Effector CD4-positive, alpha-beta T cell (primary cell): Measurements from ENCODE around the gene AGPAT4.
"Not testable (repeated sequence)": the region's sequence is repeated elsewhere in the genome, so short reads cannot be mapped to it uniquely, and the experiment has no call there.

Experiments
- DNase-seq: peaks from one replicate; pipeline ENCODE4 v3.0.0-alpha.2; 2020

Gene AGPAT4

DNA sequence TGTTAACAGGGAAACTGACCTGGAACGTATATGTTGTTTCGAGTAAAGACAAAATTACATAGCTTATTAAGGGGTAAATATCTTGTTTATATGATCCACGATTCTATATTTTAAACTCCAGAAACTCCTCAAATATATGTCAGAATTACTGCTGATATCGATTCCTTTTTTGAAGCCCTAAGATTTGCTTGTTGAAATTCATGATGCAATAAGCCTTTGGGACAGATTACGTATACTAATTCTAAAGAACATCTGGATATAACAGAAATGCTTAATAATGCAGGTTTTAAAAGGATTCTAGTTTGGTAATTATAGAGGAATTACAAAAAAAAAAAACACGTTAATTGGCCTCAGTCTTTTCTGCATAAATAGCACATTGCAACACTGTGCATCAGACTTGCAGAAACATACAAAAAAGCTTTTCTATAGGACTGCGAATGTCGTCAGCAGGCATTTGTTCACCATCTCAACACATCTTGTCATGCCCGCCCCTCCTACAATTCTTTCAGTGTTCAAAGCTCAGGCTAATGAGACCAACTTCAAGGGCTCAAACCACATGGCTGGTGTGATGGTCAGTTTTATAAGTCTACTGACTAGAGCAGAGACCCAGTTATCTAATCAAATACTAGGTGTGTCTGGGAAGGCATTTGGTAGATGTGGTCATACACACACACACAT, 74.9 kb downstream of the AGPAT4 start:
- DNase-seq = no peak

DNA sequence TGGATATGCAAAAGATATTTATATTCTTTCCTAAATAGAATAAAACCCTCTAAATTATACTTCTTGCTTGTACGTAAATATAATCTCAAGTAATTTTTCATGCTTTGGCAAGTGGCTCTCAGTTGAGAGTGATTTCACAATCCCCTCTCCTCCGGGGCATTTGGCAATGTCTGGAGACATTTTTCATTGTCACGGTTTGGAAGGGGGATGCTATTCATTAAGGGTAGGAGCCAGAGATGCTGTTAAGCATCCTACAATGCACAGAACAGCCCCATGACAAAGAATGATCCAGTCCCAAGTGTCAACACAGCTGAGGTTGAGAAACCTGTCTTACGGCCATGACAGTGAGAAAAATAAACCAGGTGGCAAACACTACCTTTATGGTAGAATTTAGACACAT, 75.7 kb downstream of the AGPAT4 start:
- DNase-seq = no peak

DNA sequence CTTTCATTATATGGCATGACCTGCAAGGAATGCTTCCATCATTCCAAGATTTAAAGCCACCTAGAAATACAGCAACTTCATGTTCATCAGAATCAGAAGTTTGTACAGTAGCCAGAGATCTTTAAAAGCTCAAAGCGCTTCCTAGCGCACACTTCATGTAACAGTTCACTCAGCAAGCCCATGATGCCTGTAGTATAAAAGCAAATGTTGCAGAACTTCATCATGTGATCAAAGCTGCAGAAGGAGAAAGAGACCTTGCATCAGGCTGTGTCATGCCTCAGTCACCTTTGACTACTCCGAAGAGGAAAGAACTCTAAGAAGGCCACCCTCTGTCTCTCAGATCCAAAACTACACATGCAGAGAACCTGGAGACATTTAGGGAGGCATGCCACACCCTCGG, 78.5 kb downstream of the AGPAT4 start:
- DNase-seq = no peak

DNA sequence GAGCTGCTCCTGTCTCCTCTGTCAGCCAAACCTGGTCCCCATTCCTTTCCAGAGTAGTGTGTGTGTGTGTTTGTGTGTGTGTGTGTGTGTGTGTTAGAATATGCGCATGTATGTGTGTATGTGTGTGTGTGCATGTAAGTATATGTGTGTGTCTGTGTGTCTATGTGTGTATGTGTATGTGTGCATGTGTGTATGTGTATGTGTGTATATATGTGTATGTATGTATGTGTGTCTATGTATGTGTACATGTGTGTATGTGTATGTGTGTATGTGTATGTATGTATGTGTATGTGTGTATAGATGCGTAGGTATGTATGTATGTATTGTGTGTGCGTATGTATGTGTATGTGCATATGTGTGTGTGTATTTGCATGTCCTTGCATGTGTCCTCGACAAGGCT, 79.5 kb downstream of the AGPAT4 start:
- no peak for DNase-seq

DNA sequence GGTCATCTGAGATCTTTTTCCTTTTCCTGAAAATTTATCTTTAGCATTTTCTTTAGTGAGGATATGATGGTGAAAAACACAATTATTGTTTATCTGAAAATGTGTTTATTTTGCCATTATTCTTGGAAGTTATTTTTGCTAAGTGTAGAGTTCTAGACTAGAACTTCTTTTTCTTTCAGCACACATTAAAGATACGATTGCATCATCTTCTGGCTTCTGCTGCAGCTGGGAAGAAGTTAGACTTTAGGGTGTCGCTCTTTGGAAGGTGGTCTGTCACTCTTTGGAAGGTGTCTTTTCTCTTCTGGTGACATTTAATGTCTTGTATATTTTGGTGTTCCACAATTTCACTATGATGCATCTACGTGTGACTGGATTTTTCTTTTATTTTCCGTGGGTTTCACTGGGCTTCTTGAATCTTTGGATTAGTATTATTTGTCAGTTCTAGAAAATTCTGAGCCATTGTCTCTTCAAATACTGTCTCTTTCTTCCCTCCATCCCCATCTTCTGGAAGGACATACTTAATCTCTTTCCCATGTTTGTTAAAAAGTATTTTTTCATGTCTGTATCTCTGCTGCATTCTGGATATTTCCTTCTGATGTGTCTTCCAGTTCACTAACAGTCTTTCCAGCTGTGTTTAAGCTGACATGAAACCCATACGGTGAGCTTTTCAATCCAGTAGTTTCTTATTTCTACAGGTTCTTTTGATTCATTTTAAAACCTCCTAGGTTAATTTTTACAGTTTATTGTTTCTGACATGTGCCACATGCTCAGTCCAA, 81.0 kb downstream of the AGPAT4 start:
- no peak for DNase-seq

DNA sequence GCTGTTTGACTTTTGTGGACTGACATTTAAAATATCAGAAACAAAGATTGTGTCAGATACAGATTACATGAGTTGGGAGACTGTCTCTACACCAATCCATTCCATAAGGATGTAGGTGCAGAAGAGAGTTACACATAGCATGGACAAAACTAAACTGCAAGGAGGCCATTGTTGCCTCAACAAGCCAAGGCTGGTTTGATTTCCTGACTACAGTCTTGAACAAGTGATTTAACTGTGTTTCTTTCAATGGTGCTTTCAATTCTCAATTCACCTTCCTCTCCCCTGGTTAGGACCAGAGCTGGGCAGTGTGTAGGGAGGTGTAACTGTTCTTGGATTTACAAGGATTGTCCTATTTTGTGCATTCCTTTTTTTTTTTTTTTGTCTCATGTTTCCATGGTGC, 82.2 kb downstream of the AGPAT4 start:
- no peak for DNase-seq

DNA sequence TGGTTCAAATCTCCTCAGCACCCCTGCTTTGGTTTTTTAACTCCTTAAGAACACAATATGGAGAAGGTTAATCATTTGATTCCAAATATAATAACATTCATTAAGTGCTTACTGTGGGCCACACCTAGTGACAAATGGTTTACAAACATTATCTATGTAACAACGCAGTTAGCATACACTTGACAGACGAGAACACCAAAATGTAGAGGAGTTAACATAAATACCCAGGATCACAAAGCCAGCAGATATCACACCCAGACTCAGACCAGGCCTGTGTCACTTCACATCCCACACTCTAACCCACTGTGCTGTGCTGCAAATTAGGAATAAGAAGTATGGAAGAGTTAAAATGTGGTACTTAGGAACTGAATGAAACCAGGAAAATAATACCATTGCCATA, 82.9 kb downstream of the AGPAT4 start:
- DNase-seq = no peak

DNA sequence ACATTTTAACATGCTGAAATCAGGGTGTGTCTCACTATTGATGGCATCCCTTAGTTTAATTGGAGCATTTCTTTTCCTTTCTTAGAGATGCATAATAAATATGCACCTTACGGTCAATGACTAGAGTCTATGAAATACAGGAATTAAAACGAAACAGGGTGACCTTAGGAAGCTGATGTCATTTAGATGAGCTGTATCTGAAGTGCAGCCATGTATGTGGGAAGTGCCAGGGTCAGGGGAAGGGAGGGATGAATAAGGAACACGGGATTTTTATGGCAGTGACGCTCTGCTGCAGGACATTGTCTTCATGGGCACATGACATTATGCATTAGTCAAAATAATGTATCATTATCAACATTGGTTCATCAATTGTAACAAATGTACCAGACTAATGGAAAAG, 84.0 kb downstream of the AGPAT4 start:
- no peak for DNase-seq

DNA sequence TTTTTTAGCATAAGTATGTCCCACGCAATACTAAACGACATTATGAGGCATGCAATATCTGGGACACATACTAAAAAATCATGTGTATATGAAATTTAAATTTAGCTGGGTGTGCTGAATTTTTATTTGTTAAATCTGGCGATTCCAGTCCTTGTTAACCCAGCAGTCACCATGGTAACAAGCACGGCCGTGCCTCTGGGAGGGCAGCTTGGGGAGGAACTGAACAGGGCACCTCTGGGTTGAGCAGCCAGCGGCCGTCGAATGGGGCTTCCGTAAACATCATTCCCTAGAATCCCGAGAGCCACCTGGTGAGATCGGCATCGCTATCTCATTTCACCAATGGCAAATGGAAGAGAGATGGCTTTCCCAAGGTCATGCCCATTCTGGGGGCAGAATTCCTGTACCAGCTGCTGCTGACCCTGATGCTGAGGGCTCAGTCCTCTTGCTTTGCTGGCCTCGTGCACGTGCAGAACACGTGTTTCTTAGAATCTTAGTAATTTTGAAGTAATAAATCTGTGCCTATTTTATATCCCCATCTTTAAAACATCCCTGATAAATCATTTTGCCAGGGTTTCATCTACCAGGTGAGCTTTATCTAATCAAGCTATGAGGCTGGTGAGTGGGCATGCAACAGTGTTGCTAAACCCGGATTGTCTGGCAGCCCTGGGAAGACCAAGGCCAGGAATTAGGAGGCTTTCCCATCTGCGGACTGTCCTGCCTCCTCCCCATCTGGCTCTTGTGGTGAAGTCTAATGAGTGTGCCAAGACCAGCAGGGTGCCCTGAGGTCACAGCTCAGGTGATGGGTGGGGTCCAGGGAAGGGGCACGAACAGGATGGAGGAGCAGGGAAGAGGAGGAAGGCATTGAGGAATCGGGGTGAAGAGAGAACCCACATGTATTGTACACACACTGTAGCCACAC, 85.1 kb downstream of the AGPAT4 start:
- no peak for DNase-seq

DNA sequence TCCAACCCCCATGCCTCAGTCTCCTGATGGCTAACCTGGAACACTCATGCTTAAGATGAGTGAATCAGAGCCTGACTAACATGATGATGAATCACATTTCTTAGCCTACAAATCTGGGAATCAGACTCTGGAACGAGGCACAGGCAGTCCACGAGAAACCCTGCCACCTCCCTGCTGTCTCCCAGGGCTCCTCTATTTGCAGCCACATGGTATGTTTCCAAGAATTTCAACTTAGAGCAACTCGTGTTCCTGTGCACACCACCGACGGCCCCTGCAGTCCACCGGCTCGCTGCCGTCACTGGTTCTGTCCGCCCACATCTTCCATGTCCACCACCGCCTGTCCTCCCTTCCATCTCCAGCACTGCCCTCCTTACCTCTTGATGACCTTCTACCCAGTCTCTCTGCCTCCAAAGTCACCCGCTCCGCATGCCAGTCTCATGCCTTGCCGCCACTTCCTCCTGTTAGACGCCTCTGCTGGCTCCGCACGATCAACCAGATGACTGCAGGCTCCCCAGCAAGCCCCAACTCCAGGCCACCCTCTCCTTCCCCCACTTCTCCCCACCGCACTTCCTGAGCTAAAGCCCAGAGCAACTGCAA, 87.6 kb downstream of the AGPAT4 start:
- DNase-seq = no peak

DNA sequence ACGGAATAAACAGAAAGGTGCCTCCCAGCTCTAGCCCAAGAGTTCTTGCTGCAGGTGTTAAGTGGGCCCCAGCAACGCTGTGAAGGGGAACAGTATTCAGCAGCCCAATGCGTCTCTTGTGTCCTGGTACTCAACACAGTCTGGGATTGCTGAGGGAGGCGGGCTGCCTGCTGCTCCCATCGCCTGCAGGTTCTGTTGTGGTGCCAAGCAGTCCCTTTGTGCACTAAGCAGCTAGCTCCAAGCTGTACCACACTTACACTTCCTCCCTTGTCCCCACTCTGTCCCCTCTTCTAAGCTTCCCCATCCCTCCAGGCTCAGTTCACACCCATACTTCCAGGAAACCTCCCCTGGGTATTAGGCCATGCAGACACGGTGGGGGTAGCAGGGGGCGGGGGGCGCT, 92.7 kb downstream of the AGPAT4 start:
- DNase-seq = no peak

DNA sequence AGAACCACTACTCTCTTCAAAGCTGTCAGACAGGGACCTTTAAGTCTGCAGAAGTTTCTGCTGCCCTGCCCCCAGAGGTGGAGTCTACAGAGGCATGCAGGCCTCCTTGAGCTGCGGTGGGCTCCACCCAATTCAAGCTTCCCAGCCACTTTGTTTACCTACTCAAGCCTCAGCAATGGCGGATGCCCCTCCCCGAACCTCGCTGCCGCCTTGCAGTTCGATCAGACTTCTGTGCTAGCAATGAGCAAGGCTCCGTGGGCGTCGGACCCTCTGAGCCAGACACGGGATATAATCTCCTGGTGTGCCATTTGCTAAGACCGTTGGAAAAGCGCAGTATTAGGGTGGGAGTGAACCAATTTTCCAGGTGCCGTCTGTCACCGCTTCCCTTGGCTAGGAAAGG, 95.7 kb downstream of the AGPAT4 start:
- not testable (repeated sequence) for DNase-seq

DNA sequence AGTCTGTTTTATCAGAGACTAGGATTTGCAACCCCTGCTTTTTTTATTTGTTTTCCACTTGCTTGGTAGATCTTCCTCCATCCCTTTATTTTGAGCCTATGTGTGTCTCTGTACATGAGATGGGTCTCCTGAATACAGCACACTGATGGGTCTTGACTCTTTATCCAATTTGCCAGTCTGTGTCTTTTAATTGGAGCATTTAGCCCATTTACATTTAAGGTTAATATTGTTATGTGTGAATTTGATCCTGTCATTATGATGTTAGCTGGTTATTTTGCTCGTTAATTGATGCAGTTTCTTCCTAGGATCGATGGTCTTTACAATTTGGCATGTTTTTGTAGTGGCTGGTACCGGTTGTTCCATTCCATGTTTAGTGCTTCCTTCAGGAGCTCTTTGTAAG, 97.4 kb downstream of the AGPAT4 start:
- not testable (repeated sequence) for DNase-seq

DNA sequence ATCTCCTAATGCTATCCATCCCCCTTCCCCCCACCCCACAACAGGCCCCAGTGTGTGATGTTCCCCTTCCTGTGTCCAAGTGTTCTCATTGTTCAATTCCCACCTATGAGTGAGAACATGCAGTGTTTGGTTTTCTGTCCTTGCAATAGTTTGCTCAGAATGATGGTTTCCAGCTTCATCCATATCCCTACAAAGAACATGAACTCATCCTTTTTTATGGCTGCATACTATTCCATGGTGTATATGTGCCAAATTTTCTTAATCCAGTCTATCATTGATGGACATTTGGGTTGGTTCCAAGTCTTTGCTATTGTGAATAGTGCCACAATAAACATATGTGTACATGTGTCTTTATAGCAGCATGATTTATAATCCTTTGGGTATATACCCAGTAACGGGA, 101.1 kb downstream of the AGPAT4 start:
- DNase-seq = not testable (repeated sequence)

DNA sequence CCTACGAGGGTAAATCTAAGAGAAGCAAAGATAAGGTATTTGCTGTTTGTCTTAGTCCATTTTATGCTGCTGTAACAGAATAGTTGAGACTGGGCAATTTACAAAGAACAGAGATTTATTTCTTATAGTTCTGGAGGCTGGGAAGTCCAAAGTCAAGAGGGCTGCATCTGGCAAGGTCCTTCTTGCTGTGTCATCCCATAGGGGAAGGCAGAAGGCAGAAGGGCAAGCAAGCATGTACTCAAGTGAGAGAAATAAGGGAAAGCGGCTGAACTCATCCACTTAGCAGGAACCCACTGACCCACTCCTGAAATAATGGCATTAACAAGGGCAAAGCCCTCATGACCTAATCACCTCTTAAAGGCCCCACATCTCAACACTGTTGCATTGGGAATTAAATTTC, 102.7 kb downstream of the AGPAT4 start:
- DNase-seq = no peak

DNA sequence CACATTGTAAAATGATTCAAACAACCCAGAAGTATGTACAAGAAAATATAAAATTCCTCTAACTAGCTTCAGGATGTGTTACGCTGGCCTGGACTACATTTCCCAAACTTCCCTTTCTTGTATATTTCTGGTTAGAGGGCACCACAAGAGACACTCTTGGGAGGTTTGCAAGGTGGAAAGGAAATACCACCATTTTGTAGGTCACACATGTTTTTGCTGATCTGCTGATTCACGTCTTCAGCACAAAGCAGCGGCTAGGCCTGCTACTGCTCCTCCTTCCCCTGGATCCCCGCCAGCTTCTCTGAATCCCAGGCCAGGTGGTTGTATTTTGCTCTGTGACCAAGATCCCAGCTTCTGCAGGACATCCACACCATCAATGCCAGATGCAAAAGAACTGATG, 104.2 kb downstream of the AGPAT4 start:
- DNase-seq = no peak

DNA sequence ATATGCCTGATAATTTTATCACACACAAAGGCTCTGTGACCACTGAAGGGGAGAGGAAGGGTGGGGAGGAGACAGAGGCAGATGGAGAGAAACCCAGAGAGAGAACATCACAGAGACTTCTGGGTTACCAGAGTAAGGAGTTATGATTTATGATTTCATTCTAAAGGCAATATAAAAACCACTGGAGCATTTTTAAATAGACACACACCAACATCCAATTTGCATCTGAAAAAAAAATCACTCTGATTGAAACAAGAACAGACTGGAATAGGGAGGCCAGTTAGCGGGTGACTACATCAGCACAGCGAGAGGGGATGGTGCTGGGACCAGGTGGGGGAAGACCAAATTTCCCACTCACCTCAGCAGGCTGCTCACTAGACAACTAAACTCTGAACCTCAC, 104.8 kb downstream of the AGPAT4 start:
- no peak for DNase-seq

DNA sequence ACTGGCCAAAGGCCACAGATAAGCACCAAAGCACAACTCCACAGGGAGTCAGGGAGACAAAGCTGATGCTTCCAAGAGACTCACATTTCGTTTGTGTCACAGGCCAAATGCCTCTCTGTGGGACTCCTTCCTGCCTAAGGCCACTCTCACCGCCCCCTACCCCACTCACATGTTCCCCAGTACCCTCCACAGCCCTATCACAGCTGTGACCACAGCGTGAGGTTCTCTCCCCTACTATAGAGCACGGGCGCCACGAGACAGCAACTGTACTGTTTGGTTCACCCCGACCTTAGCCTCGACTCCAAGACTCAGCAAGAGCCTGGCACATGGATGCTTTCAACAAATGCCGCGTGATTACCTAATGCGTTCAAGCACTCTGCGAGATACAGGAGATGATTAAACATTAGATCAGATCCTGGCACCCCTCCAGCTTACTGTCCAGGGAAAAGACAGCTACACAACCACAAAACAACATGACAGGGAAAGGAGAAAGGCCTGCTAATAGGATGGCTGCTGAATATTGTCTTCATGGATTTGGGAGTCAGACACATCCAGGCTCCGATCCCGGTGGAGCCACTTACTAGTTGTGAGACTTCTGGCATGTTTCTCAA, 105.5 kb downstream of the AGPAT4 start:
- no peak for DNase-seq

DNA sequence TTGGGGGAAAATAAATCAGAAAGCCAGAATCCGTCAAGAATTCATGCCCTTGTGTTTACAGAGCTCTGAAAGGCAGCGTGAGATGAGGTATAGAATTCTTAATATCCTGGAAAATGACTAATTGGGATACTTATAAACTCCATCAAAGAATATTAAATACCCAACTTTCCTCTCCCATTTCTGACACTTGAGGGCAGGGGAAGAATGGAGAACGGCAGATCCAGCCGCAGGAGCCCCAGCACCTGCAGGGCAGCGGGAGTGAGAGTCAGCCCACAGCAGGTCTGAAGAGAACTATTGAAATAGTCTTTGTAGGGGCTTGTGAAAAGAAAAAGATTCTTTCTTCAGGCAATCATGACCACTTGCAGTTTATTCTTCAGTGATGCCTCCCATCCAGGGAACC, 107.2 kb downstream of the AGPAT4 start:
- DNase-seq = no peak

DNA sequence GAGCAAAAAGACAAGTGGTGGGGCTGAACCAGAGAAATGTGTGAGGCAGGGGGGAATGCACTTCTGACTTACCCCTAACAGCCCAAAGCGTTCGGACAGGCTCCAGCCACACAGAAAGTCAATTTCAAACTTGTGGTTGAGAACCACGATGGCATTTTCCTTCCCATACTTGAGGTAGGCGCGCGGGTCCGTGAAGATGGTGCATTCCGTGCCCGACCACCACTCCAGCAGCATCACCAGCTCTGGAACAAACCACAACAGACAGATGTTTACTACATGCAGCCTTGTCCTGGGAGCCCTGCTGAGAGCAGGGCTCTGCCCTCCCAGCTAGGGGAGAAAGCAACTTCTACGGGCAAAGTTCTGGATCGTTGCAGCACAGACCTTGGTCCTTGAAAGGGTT, 107.7 kb downstream of the AGPAT4 start:
- no peak for DNase-seq

DNA sequence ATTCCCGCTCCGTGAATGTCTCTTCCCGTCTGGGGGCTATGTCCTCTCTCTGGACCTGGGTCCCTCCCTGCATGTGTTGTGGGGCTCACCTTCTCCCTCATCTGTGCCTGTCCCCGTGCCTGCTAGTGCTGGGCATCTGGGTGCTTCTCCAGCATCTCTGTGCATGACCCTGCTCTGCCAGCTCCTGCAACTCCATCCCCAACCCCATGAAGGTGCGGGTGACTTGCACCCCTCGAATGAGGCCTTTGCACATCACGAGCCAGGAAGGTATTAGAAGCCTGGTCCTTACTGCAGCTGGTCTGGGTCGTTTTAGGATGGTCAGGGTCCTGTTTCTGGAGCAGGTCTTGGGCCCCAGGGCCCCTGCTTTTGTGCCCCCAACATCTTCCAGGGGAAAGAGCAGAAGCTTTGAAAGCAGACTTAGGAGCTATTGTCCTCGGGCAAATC, 109.7 kb downstream of the AGPAT4 start:
- no peak for DNase-seq

DNA sequence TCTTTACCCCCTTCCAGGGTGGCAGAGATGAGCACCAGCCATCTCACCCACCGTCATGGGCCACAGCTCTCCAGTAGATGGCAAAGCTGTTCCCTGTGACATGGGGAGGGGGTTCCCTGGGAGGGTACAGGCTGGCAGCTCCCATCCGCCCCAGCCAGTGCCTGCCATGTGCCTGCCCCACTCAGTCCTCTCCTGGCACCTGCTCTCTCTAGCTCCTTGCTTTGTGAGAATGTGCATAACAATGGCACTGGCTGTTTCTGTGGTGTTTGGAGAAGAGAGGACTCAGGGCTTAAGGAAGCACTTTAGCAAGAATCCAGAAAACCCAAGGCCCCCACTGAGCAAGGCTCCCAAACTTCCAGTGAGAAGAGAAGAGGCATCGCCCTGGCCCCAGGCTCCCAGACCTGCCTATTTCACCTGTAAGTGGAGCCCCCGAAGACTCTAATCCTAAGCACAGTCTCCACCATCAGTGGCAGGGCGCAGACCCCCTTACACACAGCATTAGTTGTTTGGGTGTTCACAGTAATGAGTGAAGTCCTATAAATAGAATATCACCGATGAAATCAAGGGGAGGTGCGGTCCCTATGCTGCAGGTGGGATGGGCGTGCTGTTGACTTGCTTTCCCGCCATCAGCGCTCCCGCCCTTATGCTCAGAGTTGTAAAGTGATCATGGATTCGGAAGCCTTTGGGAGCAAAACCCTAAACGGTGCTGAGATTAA, 110.2 kb downstream of the AGPAT4 start:
- DNase-seq = no peak
